ENCODE results near the gene TBC1D8.

Gene TBC1D8

GRCh38 chr2:101135412-101136296 lies 15.5 kb downstream of the TBC1D8 start:
- DNase-seq (ENCODE audit: low read depth in 2 of 3, low spot score in 2 of 3): no peak

- DNase-seq (ENCODE audit: low read depth in 2 of 3, low spot score in 2 of 3): no peak
These were observed 17.6 kb downstream of the TBC1D8 start for GRCh38 chr2:101133492-101134100.

GRCh38 chr2:101132202-101132601 lies 19.0 kb downstream of the TBC1D8 start:
- DNase-seq (ENCODE audit: low read depth in 2 of 3, low spot score in 2 of 3): no peak

GRCh38 chr2:101130081-101130480 lies 21.1 kb downstream of the TBC1D8 start:
- DNase-seq (ENCODE audit: low read depth in 2 of 3, low spot score in 2 of 3): no peak

GRCh38 chr2:101127319-101128056 lies 23.7 kb downstream of the TBC1D8 start:
- DNase-seq (ENCODE audit: low read depth in 2 of 3, low spot score in 2 of 3): no peak

- DNase-seq (ENCODE audit: low read depth in 2 of 3, low spot score in 2 of 3): no peak
These were observed 25.4 kb downstream of the TBC1D8 start for GRCh38 chr2:101125808-101126207.

- DNase-seq (ENCODE audit: low read depth in 2 of 3, low spot score in 2 of 3): no peak
These were observed 25.8 kb downstream of the TBC1D8 start for GRCh38 chr2:101125374-101125773.

- no peak for DNase-seq (ENCODE audit: low read depth in 2 of 3, low spot score in 2 of 3)
These were observed 26.4 kb downstream of the TBC1D8 start for GRCh38 chr2:101124643-101125366.

- DNase-seq (ENCODE audit: low read depth in 2 of 3, low spot score in 2 of 3): no peak
These were observed 27.2 kb downstream of the TBC1D8 start for GRCh38 chr2:101123795-101124471.

GRCh38 chr2:101121174-101121573 lies 30.0 kb downstream of the TBC1D8 start:
- DNase-seq (ENCODE audit: low read depth in 2 of 3, low spot score in 2 of 3): no peak

GRCh38 chr2:101120124-101120996 lies 30.8 kb downstream of the TBC1D8 start:
- DNase-seq (ENCODE audit: low read depth in 2 of 3, low spot score in 2 of 3): no peak

GRCh38 chr2:101119431-101119830 lies 31.8 kb downstream of the TBC1D8 start:
- no peak for DNase-seq (ENCODE audit: low read depth in 2 of 3, low spot score in 2 of 3)

- DNase-seq (ENCODE audit: low read depth in 2 of 3, low spot score in 2 of 3): no peak
These were observed 34.2 kb downstream of the TBC1D8 start for GRCh38 chr2:101116841-101117552.

GRCh38 chr2:101116348-101116747 lies 34.8 kb downstream of the TBC1D8 start:
- no peak for DNase-seq (ENCODE audit: low read depth in 2 of 3, low spot score in 2 of 3)

- DNase-seq (ENCODE audit: low read depth in 2 of 3, low spot score in 2 of 3): no peak
These were observed 35.5 kb downstream of the TBC1D8 start for GRCh38 chr2:101115664-101116063.

GRCh38 chr2:101114815-101115214 lies 36.4 kb downstream of the TBC1D8 start:
- no peak for DNase-seq (ENCODE audit: low read depth in 2 of 3, low spot score in 2 of 3)

GRCh38 chr2:101114268-101114783 lies 36.9 kb downstream of the TBC1D8 start:
- no peak for DNase-seq (ENCODE audit: low read depth in 2 of 3, low spot score in 2 of 3)

- DNase-seq (ENCODE audit: low read depth in 2 of 3, low spot score in 2 of 3): no peak
These were observed 37.5 kb downstream of the TBC1D8 start for GRCh38 chr2:101113441-101114267.
